Retina (tissue), 1 donor: Measurements from ENCODE around the gene CCNI2.

Source experiments
- DNase-seq: peaks from one replicate; pipeline ENCODE4 v3.0.0-alpha.2; 2016

CCNI2 gene

DNA sequence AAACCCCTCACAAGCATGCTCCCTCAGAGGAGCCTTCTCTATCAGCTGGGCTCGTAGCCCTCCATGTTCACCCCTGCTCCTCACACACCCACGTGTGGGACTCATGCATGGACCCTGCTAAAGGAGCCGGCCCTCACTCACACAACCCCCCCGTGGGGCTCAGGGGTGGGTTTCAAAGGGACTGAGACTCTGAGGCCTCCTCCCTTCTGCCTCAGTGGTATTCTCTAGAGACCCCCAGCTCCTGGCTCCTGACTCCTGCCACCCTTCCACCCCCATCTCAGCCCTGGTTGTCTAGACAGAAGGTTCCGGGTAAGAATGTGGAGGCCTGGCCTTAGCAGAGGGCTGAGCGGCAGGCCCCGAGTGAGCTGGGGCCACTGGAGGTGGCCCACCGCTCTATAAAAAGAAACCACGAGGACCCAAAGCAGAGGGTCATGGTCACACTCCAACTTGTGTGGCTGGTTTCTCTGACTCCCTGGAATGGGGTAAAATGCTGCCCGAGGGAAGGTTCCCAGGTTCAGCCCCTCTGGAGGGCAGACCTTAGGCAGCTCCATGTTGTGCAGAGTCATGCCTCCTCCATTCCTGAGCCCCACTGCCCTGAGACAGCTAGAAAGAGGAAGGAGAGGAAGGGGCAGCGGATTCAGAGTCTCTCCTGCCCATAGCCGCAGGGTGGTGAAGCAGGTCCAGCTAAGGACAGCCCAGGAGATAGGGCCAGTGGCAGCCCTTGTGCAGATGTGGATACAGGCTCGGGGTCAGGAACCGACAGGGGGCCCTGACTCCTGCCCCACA is 19.0 kb downstream of the CCNI2 start:
- DNase-seq = no peak

DNA sequence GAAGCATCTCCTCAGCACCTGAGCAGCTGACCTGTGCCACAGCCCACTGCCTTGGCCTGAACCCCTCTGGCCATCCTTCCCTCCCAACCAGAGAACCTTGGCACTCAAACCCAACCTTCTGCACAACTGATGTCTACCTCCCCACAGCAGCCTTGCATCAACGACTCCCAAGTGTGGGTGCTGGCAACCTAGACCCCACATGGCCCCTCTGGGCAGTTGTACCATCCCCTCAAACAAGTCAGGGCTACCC is 19.5 kb downstream of the CCNI2 start:
- no peak for DNase-seq

DNA sequence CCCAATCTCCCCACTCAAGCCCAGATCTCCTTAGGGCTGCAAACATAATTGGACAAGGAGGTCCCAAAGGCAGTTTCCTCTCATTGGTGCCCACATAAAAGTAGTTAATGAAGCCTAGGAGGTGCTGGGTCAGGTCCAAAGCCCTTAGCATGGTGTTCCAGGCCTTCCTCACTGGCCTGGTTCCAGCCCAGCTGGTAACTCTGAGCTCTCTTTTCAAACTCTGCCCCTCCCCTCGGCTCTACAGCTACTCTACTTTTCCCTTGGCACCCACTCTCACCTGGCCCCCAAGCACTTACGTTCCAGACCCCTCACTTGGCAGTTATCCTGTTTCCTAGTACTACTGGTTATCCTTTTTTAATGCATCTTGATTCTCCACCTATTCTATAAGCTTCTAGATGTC is 19.9 kb downstream of the CCNI2 start:
- DNase-seq = no peak

DNA sequence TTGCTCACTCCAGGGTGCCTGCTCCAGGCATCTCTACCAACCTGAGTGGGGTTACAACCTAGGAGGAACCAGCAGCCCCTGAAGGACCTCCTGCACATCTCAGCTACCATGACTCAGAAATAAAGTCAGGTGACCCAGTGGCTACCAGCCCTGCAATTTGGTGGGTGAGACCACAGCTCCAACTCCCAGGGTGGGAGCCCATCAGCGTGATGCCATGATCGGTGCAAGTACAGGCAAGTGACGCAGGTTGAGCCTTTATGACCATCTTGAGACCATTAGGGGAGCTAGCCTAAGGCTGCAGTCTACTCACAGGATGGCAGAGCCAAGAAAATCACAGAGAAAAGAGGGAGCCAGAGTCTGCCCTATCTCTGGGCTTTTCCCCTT is 21.3 kb downstream of the CCNI2 start:
- DNase-seq = no peak

DNA sequence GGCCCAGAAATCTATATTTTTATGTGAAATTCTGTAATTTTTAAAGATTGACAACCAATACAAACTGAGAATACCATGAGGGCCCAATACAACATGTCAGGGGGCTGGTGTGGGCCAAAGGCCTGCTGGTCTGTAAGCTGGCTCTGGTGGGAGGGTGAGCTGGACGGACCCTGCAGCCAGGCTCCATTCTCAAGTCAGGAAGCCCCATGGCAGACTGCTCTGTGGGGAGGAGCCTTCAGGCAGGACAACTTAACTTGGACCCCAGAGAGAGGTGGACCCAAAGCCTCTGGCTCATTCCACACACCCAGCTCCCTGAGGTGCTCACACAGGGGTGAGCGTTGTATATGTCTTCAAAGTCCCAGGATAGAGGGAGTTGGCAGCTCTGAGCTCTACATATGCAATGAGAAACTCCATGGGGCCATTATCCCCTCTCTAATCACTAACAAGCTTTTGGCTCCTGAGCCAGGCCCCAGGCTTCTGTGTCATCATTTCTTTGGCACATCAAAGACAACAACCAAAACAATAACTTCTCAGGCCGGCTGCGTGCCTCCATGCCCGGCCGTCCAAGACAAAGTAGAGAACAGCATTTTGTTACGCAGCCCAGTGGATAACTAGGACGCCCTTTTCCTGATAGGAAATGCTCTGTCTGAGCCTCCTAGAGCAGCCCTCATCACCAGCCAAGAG is 23.4 kb downstream of the CCNI2 start:
- DNase-seq = peak; percentile 16

DNA sequence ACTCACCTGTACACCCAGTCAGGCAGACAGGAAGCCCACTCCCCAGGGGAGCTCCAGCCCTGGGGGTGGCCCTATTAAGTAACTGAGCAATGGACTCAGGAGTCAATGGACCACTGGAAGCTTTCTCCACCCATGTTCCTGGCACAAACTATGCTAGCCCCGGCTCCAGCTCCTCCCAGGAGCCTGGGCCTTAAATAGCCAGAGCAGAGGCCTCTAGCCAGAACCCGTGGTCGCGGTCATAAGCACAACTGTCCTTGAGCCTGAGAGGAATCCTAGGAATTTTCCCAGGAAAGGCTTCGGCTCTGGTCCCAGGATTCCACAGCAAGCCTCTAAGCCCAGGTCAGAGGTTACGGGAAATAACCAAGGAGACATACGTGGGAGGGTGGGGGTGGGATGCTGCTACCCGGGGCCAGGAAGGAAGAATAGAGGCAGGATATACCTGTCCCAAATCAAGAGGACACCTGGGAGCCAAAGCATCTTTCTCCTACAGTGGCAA is 24.3 kb downstream of the CCNI2 start:
- no peak for DNase-seq

DNA sequence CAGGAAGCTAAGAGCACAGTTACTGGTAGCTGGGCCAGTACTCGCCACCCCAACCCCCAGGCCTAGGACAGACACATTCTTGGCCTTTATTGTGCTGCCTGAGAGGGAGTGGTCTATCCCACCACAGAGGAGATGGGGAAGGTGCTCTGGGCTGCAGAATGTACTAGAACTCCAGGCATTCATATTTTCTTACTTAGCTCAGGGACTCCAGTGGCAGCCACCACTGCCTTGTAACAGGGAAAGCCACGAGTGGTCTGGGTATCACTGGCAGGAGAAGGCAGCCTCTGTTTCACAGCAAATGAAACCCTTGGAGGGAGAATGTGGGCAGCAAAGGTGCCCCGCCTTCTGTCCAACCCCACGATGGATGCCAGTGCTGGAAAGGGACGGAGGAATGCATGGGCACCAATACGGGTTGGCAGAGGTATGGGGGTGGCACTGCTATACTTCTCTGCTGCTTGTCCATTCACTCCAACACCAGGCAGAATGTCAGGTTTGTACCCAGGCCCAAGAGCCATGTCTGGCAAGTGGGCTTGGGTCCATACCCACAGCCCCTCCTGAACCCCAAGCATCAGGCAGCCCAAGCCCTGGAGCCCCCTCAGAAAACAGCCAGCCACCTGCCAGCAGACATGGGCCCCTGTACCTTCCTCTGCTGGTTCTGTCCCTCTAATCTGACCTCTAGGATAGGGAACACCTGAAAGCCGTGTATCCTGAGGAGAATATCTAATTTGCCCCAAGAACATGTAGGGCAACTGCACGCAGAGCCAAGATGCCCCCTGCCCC is 25.3 kb downstream of the CCNI2 start:
- DNase-seq = no peak

DNA sequence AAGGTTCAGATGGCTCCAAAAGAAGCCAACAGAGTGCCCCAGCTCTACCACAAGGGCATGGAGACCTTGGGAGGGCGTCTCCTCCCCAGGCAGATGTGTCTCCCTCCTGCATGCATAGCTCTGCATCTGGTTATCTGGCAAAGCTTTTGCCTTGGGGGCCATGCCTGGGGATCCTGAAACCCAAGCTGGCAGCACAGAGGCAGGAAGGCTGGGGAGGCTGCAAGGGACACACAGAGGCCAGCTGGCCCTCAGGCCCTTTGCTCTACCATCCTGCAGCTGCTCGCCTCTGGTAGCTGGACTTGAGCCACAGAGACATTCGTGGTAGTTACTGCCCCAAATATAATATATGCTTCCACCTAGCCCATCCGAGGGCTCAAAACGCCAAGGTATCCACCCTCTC is 25.9 kb downstream of the CCNI2 start:
- no peak for DNase-seq

DNA sequence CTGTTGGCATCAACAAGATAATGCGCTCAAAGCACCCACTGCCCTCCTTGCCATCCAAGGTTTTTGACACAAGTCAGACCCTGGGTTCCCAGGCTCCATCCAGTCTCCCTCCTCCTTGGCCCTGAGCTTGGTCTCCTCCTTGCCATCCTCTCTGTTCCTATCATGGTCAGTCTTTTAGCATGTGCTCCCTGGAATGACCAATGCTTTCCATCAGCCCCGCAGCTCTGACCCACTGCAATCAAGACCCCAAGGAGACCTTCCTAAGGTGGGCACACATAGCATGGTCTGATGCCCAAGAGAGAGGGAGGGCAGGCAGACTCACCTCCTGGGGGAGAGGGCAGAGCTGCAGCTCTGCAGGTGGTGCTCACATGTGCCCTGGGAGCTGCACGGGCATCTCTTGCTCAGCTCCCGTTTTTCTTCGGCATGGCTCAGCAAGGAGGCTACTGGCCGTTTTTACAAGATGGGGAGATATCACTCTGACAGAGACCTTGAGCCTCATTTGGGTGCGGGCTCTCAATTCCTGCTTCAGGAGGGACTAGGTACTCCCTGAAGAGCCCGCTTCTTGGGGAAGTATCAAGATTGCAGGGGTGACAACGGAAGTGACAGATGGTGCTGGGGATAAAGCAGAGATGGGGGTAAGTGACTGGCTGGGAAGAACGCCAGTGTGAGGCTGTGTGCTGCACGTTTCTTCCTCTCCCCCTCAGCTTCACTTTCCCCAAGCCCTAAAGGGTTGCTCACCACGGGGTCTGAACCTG is 26.6 kb downstream of the CCNI2 start:
- DNase-seq = no peak

DNA sequence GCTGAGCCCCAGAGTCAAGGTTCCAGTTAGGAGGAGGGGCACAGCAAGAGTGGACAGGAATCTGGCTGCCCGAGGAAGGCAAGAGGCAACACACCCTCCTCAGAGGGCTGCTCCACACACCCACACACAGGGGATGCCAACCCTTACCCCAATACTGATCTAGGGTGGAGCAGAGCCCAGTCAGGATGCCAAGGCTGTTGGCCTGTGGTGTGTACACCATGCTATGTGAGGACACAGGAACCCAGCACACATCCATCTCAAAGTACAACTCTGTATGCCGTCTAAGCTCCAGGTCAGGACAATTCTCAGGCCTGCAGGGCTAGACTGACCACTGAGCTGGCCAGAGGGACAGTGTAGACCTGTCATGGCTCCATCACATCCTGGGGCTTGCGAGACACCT is 27.2 kb downstream of the CCNI2 start:
- no peak for DNase-seq

DNA sequence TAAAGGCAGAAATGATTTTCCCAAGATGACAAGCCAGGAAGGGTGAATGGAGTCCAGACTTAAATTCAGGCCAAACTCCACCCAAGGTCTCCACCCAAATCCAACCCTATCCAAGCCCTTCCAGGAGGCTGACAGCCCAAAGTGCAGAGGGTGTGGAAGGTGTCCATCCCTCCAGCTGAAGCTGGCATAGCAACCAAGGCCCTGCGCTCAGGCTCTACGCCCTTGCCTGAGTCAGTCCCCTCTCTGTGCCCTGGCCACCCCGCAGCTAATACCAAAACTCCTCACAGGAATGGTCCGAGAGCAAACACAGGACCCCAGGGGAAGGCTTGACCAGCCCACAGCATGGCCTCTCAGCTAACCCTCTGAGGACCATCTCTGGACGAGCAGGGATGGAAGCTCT is 27.7 kb downstream of the CCNI2 start:
- no peak for DNase-seq

DNA sequence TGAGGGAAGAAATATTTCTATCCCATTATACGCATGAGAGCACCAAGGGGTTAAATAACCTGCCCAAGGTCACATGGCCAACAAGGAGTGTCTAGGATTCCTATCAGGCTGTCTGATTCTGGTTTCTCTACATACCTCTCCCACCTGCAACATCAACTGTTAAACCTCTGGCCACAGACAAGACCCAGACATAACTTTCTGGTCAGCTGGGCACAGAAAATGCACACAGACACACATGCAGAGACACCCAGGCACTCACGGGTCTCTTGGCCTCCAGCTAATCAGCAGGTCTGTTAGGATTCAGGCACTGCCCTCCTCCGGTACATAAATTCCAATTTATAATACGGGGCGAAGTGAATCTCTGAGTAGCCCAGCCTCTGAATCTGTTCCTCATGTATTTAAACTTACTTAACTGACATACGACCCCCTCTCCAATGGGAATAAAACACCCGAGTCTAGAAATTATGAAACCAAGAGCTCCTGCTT is 28.3 kb downstream of the CCNI2 start:
- peak; percentile 18 for DNase-seq

DNA sequence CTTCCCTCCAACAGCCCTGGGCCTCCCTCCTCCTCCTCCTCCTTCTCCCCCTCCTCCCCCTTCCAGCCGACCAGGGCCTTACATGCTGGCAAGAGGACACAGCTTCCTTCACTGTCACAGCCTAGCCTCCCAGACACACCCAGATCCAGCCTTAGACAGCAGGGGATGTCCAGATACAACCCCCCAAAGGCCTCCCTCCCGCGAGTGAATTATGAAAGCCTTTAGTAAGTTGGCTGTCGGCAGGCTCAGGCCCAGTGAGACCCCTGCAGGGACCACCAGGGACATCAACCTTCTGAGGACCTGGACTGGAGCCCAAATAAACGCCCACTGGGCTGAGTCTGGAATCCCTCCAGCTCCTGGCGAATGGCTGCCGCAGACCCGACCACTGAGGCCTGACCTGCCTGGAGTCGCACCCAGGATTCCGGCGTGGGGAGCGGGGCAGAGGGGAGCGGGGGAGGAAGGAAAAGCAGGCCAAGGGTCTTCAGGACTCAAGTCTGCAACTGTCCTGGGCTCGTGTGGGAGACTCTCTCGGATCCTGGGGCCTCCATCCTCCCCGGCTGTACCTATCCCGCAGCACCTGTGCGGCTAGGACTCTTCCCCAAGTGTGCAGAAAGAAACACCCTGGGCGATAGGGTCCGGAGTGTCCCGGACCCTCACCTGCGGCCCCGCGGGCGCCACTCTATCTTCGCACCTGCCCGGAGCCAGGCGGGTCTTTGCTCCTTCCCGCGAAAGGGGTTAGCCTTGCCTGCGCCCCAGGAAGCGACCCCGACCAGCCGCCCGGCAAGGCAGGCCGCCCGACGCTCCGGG is 29.1 kb downstream of the CCNI2 start:
- DNase-seq = peak; percentile 62

DNA sequence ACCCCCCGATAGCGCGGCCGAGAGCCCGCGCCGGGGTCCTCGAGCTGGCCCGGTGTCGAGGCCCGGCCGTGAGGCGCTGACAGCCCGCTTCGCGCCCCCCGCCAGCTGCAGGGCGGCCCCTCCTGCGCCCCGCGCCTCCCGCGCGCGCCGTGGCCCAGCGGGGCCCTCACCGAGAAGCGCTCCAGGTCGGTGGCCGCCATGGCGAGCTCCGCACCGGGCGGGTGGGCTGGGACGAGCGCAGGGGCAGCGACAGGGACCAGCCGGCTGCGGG is 29.6 kb downstream of the CCNI2 start:
- DNase-seq = no peak

DNA sequence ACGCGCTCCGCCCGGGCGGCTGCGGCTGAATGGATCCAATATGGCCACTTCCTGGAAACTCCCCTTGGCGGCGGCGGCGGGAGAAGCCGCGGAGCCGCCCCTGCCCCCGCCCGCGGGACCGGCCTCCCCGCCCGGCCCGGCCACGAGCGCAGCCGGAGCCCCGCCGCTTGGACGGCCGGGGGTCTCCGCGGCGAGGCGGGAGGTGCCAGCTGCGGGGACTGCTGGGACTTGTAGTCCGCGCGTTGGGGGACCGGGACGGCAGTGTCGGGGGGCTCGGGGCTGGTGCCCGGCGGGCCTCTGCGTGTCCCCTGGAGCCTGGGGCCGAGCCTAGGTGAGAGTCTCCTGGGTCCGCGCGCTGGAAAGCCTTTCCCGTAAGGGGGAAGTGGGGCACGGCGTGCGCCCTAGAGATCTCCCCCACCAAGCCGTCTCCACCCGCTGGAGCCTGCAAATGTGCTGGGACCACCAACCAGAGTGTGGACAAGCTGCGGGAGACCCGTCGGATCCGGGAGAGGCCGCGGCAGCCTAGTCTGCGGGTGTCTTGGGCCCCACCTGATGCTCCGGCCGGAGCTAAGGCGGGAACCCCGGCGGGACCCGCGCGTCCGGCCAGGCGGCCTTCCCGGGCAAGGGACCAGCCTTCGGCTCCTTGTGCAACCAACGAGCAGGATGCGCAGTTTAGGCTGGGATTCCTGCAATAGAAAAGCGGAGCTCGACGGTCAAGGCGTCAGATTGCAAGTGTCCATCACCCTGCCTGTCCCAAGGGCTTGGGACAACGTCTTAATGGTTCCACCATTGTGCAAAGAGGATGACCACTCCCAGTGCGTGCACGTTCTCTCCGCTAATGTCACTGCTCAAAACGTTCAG is 30.2 kb downstream of the CCNI2 start, which contains the start of gene SEPTIN8:
TSS of gene SEPTIN8 (minus strand) at position 31 of the 861 bp plus-strand sequence. CDS start 102 bp downstream, outside the sequence.
- peak; percentile 80 for DNase-seq

DNA sequence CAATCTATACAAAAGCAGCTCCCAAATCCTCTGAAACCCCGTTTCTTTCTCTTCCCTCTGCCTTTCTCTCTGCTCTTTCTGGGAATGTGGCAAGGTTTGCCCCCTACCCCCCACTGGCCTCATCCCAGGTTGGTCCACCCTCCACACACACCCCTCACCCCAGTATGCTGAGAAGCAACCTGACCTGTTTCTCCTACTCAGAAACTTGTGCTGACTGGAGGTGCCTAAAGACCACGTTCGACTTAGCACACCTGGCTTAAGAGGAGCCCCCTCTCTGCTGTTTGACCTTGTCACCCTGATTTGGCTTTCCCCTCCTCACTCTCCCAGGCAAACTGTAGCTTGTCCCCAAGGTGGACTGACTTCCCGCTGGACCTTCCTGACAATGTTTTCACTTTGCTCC is 30.9 kb downstream of the CCNI2 start:
- DNase-seq = no peak

DNA sequence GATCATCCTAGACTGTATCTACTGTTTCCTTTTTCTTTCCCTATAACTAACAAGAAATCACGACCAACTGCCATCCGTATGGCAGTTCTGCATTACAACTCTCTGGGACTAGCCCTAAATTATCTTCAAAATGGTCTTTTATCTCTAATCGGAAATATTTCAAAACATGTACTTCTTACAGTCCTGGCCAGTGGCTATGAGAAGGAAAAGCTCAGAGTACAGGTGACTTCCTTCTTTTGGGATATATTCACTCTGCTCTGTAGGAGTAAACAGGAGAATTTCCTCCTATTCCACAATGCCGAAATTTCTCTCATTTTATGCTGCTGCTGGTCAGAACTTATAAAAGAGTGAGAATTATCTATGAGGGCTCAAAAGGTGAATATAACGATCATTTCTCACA is 31.6 kb downstream of the CCNI2 start:
- no peak for DNase-seq

DNA sequence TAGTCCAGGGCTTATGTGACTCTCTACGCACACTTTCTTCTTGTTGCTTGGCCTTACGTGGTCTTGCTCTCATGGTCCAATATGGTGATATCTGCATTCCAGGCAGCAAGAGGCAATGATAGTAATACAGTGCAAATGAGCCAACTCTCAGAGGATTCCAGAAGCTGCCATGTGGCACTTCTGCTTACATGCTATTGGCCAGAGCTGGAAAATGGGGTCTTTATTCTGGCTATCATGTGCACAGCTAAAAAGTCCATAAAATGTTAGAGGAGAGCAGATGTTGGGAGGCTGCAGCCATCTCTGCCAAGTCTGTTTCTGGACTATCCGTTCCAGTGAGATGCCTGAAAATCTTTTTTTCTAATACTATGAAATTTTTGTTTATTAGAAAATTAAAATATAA is 32.7 kb downstream of the CCNI2 start:
- DNase-seq = no peak

DNA sequence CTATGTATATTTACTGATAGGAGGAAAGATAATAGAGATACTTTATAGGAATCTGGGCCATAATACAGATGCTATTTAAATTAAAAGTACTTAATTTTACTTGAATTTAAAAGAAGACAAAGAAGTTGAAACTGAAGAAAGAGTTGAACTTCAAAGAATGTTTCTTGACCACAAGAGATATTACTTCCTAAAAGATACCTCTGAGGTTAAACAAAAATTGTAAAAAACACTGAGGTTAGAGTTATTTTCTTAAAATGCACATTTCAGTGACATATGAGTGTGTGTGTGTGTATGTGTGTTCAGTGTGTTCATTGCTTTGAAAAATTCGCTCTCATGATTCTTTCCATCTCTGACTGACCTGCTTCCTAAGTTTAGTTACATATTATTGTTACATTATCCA is 33.4 kb downstream of the CCNI2 start:
- DNase-seq = no peak

DNA sequence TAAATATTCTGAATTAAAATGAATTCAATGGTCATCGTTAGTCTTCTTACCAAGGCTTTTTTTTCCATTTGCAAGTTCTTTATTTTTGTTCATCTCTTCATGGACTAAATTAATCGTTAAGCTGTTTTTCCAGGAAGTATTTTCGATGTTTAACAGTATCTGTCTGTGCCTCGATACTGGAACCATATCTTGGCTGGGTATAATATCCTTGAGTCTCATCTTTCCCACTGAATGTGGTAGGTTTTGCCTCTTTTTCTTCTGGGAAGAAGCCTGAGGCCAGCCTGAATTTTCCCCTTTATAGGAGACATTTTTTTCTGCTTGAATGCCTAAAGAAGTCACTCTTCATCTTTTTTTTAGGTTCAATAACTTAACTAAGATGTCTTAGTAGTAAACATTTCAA is 33.8 kb downstream of the CCNI2 start:
- DNase-seq = no peak

DNA sequence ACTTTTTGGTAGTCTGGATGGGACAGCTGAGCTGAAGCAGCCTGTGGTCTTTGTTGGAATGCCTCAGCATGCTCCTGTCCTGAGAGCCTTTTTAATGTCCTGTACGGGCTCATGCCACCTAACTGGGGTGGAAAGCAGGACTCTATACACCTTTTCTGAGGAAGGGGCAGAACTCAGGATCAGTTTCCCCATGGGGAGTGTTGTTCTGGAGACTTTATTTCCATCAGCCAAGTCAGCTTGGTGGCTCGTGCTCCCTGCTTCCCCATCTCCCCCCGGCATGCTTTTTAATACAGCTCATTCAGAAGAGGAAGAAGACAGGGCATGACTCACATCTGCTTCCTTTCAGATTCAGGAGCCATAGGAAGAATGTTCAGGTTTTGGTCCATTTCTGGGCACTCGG is 34.9 kb downstream of the CCNI2 start:
- DNase-seq = no peak
